CD4-positive, CD25-positive, alpha-beta regulatory T cell (primary cell): ENCODE results near the gene TMED9. TPM values are rescaled to one million over a fixed set of nuclear protein-coding genes. Genes with fewer than 3 reads are reported as not detected.
"Not testable (repeated sequence)": the region's sequence is repeated elsewhere in the genome, so short reads cannot be mapped to it uniquely, and the experiment has no call there.

Source experiments
- ATAC-seq, 2 donors: fragments of 150-1000 bp; cut with Tn5 transposase; one replicate each; pipeline ENCODE4 v1.10.0; 2021; ENCODE audit warnings: low read depth in 2 of 2, moderate number of reproducible peaks in 2 of 2, moderate library complexity in 1 of 2
- DNase-seq, 3 donors: peaks; one replicate each; pipeline versions ENCODE4 v3.0.0 to v3.0.0-alpha.2; 2012 to 2022; ENCODE audit warnings: mixed read lengths in 1 of 3
- H3K27ac ChIP-seq: one replicate; pipeline ENCODE4 v1.7.0; 2013; ENCODE audit warnings: mild to moderate bottlenecking, low read length; ENCODE audit not compliant: insufficient read depth, poor library complexity, severe bottlenecking
- H3K27me3 ChIP-seq: one replicate; pipeline ENCODE4 v1.7.0; 2013; ENCODE audit warnings: low read length; ENCODE audit not compliant: control insufficient read depth, insufficient read depth
- H3K36me3 ChIP-seq: one replicate; pipeline ENCODE4 v1.7.0; 2013; ENCODE audit warnings: mild to moderate bottlenecking, low read length, moderate library complexity; ENCODE audit not compliant: control insufficient read depth, insufficient read depth
- H3K4me1 ChIP-seq: 2 replicates; pipeline ENCODE4 v1.7.0; 2013; ENCODE audit warnings: mild to moderate bottlenecking, low read length; ENCODE audit not compliant: insufficient read depth, control insufficient read depth, poor library complexity, severe bottlenecking
- H3K4me3 ChIP-seq: one replicate; pipeline ENCODE4 v1.7.0; 2013; ENCODE audit warnings: low read depth, mild to moderate bottlenecking, low read length, moderate library complexity
- H3K9me3 ChIP-seq, 2 experiments: 1 replicate in 1 of 2; 2 replicates in 1 of 2; pipeline ENCODE4 v1.7.0; 2013; ENCODE audit warnings: low read length in 2 of 2, mild to moderate bottlenecking in 1 of 2, moderate library complexity in 1 of 2; ENCODE audit not compliant: control insufficient read depth in 2 of 2
- H3K27ac Mint-ChIP-seq, 3 donors: one replicate each; pipeline ENCODE4 v1.8.0; 2020 to 2022; ENCODE audit warnings: mild to moderate bottlenecking in 3 of 3, mixed read lengths in 3 of 3, moderate library complexity in 2 of 3
- H3K27me3 Mint-ChIP-seq: one replicate; pipeline ENCODE4 v1.8.0; 2022; ENCODE audit warnings: mild to moderate bottlenecking, mixed read lengths
- H3K36me3 Mint-ChIP-seq: one replicate; pipeline ENCODE4 v1.8.0; 2020; ENCODE audit warnings: mixed read lengths
- H3K4me1 Mint-ChIP-seq, 4 donors: one replicate each; pipeline ENCODE4 v1.8.0; 2020 to 2022; ENCODE audit warnings: mixed read lengths in 4 of 4, mild to moderate bottlenecking in 1 of 4
- H3K4me3 Mint-ChIP-seq, 4 donors: one replicate each; pipeline ENCODE4 v1.8.0; 2020 to 2022; ENCODE audit warnings: mild to moderate bottlenecking in 4 of 4, mixed read lengths in 4 of 4, moderate library complexity in 3 of 4
- H3K9me3 Mint-ChIP-seq, 7 donors: one replicate each; pipeline ENCODE4 v1.8.0; 2020 to 2022; ENCODE audit warnings: mixed read lengths in 7 of 7, mild to moderate bottlenecking in 3 of 7, moderate library complexity in 2 of 7
- polyA plus RNA-seq, 4 donors: library from polyadenylated mRNA; unstranded; fragments of 300-500 nt; fragmentation: Illumina TruSeq; gene quantifications; one replicate each; pipeline ENCODE4 v1.2.3, GENCODE V29; 2021
- total RNA-seq: library from RNA; stranded (reverse); gene quantifications from one replicate; pipeline ENCODE4 v1.2.3, GENCODE V29; 2022

TMED9 gene
- total and polyA plus RNA-seq, 5 donors from 2014 or later = 63.2 to 141 (median 91.8) TPM

- no peaks in the 10 kb centered on the region for H3K9me3 Mint-ChIP-seq
- H3K27ac Mint-ChIP-seq = peak overlapping the region in 2 of 3 donors; percentile 28 to 32
- DNase-seq (no peak), ATAC-seq (no peak)
- H3K27me3 Mint-ChIP-seq = no peaks in the 10 kb centered on the region
- H3K4me1 Mint-ChIP-seq = peaks cover 0 to 6% (median 1%) of the 10 kb centered on the region in 4 donors
- Histone ChIP-seq H3K27me3 (no peaks in the 10 kb centered on the region), H3K36me3 (no peaks in the 10 kb centered on the region), H3K9me3 (no peaks in the 10 kb centered on the region), H3K4me3 (no peak overlapping the region), H3K4me1 (peaks cover 2% of the 10 kb centered on the region), H3K27ac (no peak overlapping the region)
- no peak overlapping the region for H3K4me3 Mint-ChIP-seq
- peaks cover 14% of the 10 kb centered on the region for H3K36me3 Mint-ChIP-seq
Measured at GRCh38 chr5:177612215-177612673, 20.2 kb downstream of the TMED9 start.

- H3K9me3 Mint-ChIP-seq = no peaks in the 10 kb centered on the region
- no peak overlapping the region for H3K27ac ChIP-seq
- H3K36me3 ChIP-seq = peaks cover 26% of the 10 kb centered on the region
- H3K4me1 Mint-ChIP-seq = no peaks in the 10 kb centered on the region
- DNase-seq (no peak), ATAC-seq (no peak)
- no peaks in the 10 kb centered on the region for H3K27me3 ChIP-seq
- no peak overlapping the region for H3K4me3 ChIP-seq
- peaks cover 54% of the 10 kb centered on the region for H3K36me3 Mint-ChIP-seq
- H3K27ac Mint-ChIP-seq = no peak overlapping the region
- H3K27me3 Mint-ChIP-seq = no peaks in the 10 kb centered on the region
- H3K4me1 ChIP-seq = no peaks in the 10 kb centered on the region
- no peaks in the 10 kb centered on the region for H3K9me3 ChIP-seq
- H3K4me3 Mint-ChIP-seq = no peak overlapping the region
Measured at GRCh38 chr5:177620560-177620959, 28.6 kb downstream of the TMED9 start.

GRCh38 chr5:177624172-177624571, 32.2 kb downstream of the TMED9 start:
- H3K27ac ChIP-seq, H3K4me1 Mint-ChIP-seq, H3K27ac Mint-ChIP-seq, H3K27me3 ChIP-seq, H3K4me3 Mint-ChIP-seq, H3K4me1 ChIP-seq, H3K9me3 Mint-ChIP-seq, H3K4me3 ChIP-seq, H3K9me3 ChIP-seq, H3K27me3 Mint-ChIP-seq, ATAC-seq, DNase-seq: not testable (repeated sequence)
- H3K36me3 Mint-ChIP-seq = peaks cover 32% of the 10 kb centered on the region
- H3K36me3 ChIP-seq = peaks cover 18% of the 10 kb centered on the region

- Mint-ChIP-seq H3K27ac (peak overlapping the region in 1 of 3 donors; percentile 44), H3K36me3 (peaks cover 14% of the 10 kb centered on the region)
- not testable (repeated sequence) for H3K4me1 ChIP-seq, H3K4me1 Mint-ChIP-seq, DNase-seq, H3K9me3 Mint-ChIP-seq, H3K27me3 ChIP-seq, H3K36me3 ChIP-seq, H3K27me3 Mint-ChIP-seq, ATAC-seq, H3K27ac ChIP-seq, H3K9me3 ChIP-seq, H3K4me3 ChIP-seq, H3K4me3 Mint-ChIP-seq
Measured at GRCh38 chr5:177630186-177630585, 38.2 kb downstream of the TMED9 start.

- H3K27ac ChIP-seq, H3K4me1 Mint-ChIP-seq, H3K36me3 ChIP-seq, H3K4me3 Mint-ChIP-seq, H3K4me3 ChIP-seq, H3K9me3 Mint-ChIP-seq, H3K27ac Mint-ChIP-seq, H3K9me3 ChIP-seq, DNase-seq, ATAC-seq, H3K27me3 ChIP-seq, H3K27me3 Mint-ChIP-seq, H3K4me1 ChIP-seq: not testable (repeated sequence)
- peaks cover 15% of the 10 kb centered on the region for H3K36me3 Mint-ChIP-seq
Measured at GRCh38 chr5:177634912-177635311, 42.9 kb downstream of the TMED9 start.

DNA sequence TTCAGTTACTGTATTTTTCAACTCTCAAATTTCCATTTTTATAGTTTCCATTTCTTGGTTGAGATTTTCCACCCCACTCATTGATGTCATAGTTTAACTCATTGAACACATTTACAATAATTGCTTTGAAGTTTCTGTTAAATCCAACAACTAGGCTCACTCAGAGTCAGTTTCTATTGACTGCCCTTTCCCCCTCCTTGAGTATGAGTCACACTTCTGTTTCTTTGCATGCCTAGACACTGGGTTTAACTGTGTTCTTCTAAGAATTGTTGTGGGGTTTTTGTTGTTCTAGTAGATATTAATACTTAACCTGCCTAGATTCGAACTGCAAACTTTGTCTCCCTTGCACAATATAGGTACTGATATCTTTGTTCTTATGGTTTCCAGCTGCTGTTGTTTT, 53.5 kb downstream of the TMED9 start:
- not testable (repeated sequence) for H3K27ac ChIP-seq, H3K9me3 Mint-ChIP-seq, H3K4me3 Mint-ChIP-seq, H3K27me3 ChIP-seq, H3K36me3 Mint-ChIP-seq, H3K4me3 ChIP-seq, H3K4me1 ChIP-seq, H3K27ac Mint-ChIP-seq, H3K9me3 ChIP-seq, H3K27me3 Mint-ChIP-seq, H3K36me3 ChIP-seq, H3K4me1 Mint-ChIP-seq, DNase-seq
- ATAC-seq = peak; percentile 34 to 43

Other genes starting within 250 kb of the TMED9 start
- 77.9 TPM for gene LMAN2, start 240.5 kb upstream of the TMED9 start, total RNA-seq
- 100 to 1,000 TPM; 227 to 289 (median 240) TPM for gene LMAN2, start 240.5 kb upstream of the TMED9 start, polyA plus RNA-seq
- gene RGS14, start 234.3 kb upstream of the TMED9 start, total RNA-seq = 93.3 TPM
- 10 to 100 TPM; 40.1 to 59.8 (median 52.7) TPM for gene RGS14, start 234.3 kb upstream of the TMED9 start, polyA plus RNA-seq
- gene SLC34A1, start 207.8 kb upstream of the TMED9 start, total RNA-seq = 0.20 TPM
- not detected for gene SLC34A1, start 207.8 kb upstream of the TMED9 start, polyA plus RNA-seq
- not detected for gene PFN3, start 191.5 kb upstream of the TMED9 start, total RNA-seq
- not detected for gene PFN3, start 191.5 kb upstream of the TMED9 start, polyA plus RNA-seq
- 0.35 TPM for gene F12, start 182.6 kb upstream of the TMED9 start, total RNA-seq
- gene F12, start 182.6 kb upstream of the TMED9 start, polyA plus RNA-seq = under 1 TPM in 3 of 4 donors, not detected in 1; 0.16 to 0.94 (median 0.20) TPM
- gene GRK6, start 165.5 kb upstream of the TMED9 start, total RNA-seq = 228 TPM
- gene GRK6, start 165.5 kb upstream of the TMED9 start, polyA plus RNA-seq = 100 to 1,000 TPM in 2 of 4 donors, 10 to 100 TPM in 2; 79.2 to 127 (median 96.0) TPM
- 21.8 TPM for gene PRR7, start 145.4 kb upstream of the TMED9 start, total RNA-seq
- 10 to 100 TPM; 10.2 to 17.0 (median 11.7) TPM for gene PRR7, start 145.4 kb upstream of the TMED9 start, polyA plus RNA-seq
- 2.3 TPM for gene DBN1, start 118.6 kb upstream of the TMED9 start, total RNA-seq
- gene DBN1, start 118.6 kb upstream of the TMED9 start, polyA plus RNA-seq = under 1 TPM in 1 of 4 donors, not detected in 3; 0.13 TPM
- gene PDLIM7, start 94.6 kb upstream of the TMED9 start, total RNA-seq = 7.8 TPM
- gene PDLIM7, start 94.6 kb upstream of the TMED9 start, polyA plus RNA-seq = 1 to 10 TPM; 1.6 to 2.7 (median 2.5) TPM
- gene DOK3, start 82.4 kb upstream of the TMED9 start, total RNA-seq = 1.5 TPM
- gene DOK3, start 82.4 kb upstream of the TMED9 start, polyA plus RNA-seq = under 1 TPM in 2 of 4 donors, not detected in 2; 0.13 to 0.17 TPM
- 73.2 TPM for gene DDX41, start 75.2 kb upstream of the TMED9 start, total RNA-seq
- 10 to 100 TPM; 41.8 to 48.9 (median 46.0) TPM for gene DDX41, start 75.2 kb upstream of the TMED9 start, polyA plus RNA-seq
- 179 TPM for gene FAM193B, start 37.6 kb upstream of the TMED9 start, total RNA-seq
- 1 to 10 TPM; 2.8 to 4.1 (median 3.5) TPM for gene FAM193B, start 37.6 kb upstream of the TMED9 start, polyA plus RNA-seq
- 24.2 TPM for gene B4GALT7, start 7.9 kb downstream of the TMED9 start, total RNA-seq
- gene B4GALT7, start 7.9 kb downstream of the TMED9 start, polyA plus RNA-seq = 10 to 100 TPM; 18.3 to 19.5 (median 18.5) TPM
- 31.8 TPM for gene FAM153A, start 190.7 kb downstream of the TMED9 start, total RNA-seq
- gene FAM153A, start 190.7 kb downstream of the TMED9 start, polyA plus RNA-seq = 1 to 10 TPM in 1 of 4 donors, under 1 TPM in 2, not detected in 1; 0.40 to 2.0 (median 0.65) TPM